Bronchial epithelial cell (primary cell): ENCODE measurements around the gene EHD1. TPM values are rescaled to one million over a fixed set of nuclear protein-coding genes. Genes with fewer than 3 reads are reported as not detected.

Experiments
- DNase-seq: peaks from one replicate; pipeline ENCODE4 v3.0.0-alpha.2; 2010; ENCODE audit warnings: low read depth
- FAIRE-seq: peaks from 2 replicates; lab custom pipeline; 2011; peaks lifted over from hg19 to GRCh38; lab: Jason Lieb, UNC
- H3K27me3 ChIP-seq: 2 replicates; pipeline ENCODE4 v1.5.1; 2011; ENCODE audit warnings: low read length; ENCODE audit not compliant: control insufficient read depth, insufficient read depth
- H3K36me3 ChIP-seq: 2 replicates; pipeline ENCODE4 v1.5.1; 2011; ENCODE audit warnings: low read length; ENCODE audit not compliant: control insufficient read depth, insufficient read depth
- H3K4me3 ChIP-seq: 2 replicates; pipeline ENCODE4 v1.5.1; 2011; ENCODE audit warnings: mild to moderate bottlenecking, low read depth, low read length, control low read depth
- CTCF ChIP-seq: IDR thresholded peaks from 2 replicates; pipeline ENCODE4 v1.5.1; 2011; ENCODE audit warnings: mild to moderate bottlenecking, moderate library complexity, low read length, control low read depth, inconsistent platforms; ENCODE audit not compliant: insufficient read depth, severe bottlenecking
- total RNA-seq: library from RNA; depleted of rRNA; stranded (reverse); fragments of >200 nt; gene quantifications from 2 replicates; pipeline ENCODE4 v1.2.1, GENCODE V29; 2014

EHD1 gene
- total RNA-seq, 1 donor from 2014 or later, result 32.9 TPM

DNA sequence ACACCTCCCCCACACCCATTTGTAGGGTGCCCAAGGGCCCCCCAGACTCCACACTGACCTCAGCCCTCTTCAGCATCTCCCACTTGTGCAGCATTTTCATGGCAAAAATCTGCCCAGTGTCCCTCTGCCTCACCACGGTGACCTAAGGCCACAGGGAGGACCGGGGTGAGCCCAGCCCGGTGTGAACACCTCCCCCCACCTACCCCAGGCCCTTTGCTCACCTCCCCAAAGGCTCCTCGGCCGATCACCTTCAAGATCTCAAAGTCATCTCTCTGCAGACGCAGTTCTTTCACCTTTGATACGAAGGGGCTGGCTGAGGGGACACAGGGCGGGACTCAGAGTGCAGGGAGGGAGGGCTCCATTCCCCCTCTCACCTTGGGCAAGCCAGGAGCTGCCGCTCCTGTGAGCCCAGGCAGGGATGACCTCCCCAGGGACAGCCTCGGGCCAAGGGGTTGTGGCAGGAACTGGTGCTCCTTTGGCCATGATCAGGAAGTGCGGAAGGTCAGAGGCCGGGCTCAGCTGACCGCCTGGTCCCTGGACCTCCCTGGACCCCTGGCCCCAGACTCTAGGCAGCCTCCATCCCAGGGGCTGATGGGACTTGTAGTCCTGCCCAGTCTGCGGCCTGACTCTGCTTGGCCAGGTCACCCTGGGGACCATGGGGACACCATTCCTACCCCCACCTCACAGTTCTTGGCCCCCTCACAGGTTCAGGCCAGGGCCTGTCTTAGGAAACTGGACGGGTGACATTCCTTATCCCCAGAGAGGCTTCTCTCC, 36.6 kb downstream of the EHD1 start:
- H3K36me3 ChIP-seq, result peaks cover 24% of the 10 kb centered on the region
- TF ChIP-seq CTCF, result no peak
- DNase-seq, result peak; percentile 29
- H3K4me3 ChIP-seq, result no peak overlapping the region
- no peaks in the 10 kb centered on the region for H3K27me3 ChIP-seq
- FAIRE-seq, result no peak

GRCh38 chr11:64839887-64840782, 38.3 kb downstream of the EHD1 start:
- DNase-seq (no peak), FAIRE-seq (no peak)
- Histone ChIP-seq H3K27me3 (no peaks in the 10 kb centered on the region), H3K36me3 (peaks cover 31% of the 10 kb centered on the region), H3K4me3 (no peak overlapping the region)
- TF ChIP-seq CTCF, result no peak

DNA sequence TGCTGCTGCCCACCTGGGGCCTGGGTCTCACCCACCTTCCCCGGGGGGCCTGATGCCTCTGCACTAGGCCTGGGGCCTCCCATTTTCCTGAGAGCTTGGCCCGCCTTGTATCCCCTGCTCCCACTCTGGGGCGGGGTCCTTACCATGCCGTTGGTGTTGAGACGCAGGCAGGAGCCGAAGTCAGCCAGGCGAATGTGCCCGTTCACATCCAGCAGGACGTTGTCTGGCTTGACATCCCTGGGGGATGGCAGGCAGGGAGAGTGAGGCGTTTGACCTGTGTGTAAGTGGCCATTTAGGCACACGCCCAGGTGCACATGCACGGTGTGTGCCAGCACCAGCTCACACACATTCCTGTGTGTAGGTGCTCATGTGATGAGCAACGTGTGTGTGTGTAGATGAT, 39.1 kb downstream of the EHD1 start:
- FAIRE-seq (peak; percentile 94), DNase-seq (no peak)
- no peak overlapping the region for H3K4me3 ChIP-seq
- TF ChIP-seq CTCF, result no peak
- H3K36me3 ChIP-seq, result peaks cover 39% of the 10 kb centered on the region
- H3K27me3 ChIP-seq, result no peaks in the 10 kb centered on the region

DNA sequence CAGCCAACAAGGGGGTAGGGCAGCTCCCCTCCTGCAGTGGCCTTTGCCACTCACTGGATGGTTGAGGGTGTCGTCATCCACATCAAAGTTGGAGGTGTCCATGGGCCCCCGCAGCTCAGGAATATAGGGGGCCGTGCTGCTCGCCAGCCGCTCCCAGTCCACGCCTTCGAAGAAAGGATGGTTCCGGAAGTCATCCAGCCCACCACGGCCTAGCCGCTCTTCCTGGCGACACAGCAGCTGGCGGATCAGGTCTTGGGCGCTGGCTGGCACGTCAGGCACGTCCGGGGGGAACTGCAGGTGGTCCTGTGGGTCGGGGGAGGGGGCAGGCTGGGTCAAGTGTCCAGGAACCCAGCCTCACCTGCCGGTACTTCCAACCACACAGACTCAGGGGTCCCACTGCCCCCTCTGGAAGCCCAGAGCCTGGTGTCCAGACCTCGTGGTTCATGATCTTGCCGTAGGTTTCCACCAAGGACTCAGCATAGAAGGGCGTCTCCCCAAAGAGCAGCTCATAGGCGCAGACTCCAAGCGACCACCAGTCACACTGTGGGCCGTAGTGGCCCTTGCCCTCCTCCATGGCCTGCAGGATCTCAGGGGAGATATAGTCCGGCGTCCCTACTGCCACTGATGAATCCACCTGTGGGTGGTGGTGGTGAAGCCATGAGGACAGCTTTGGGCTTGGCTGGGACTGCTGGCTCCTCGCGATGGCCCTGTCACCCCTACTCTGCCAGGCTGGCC, 39.7 kb downstream of the EHD1 start:
- Histone ChIP-seq H3K36me3 (peaks cover 45% of the 10 kb centered on the region), H3K4me3 (no peak overlapping the region), H3K27me3 (no peaks in the 10 kb centered on the region)
- FAIRE-seq (no peak), DNase-seq (no peak)
- no peak for TF ChIP-seq CTCF

GRCh38 chr11:64837887-64838351, 40.5 kb downstream of the EHD1 start:
- FAIRE-seq (no peak), DNase-seq (no peak)
- Histone ChIP-seq H3K36me3 (peaks cover 53% of the 10 kb centered on the region), H3K4me3 (no peak overlapping the region), H3K27me3 (no peaks in the 10 kb centered on the region)
- TF ChIP-seq CTCF, result no peak
